Mesendoderm (in vitro differentiated cells): Measurements from ENCODE around the gene DENND1B.
A peak's percentile ranks its signal among the peaks of the same experiment; 100 is the strongest.

ENCODE experiments used
- DNase-seq: peaks from one replicate; pipeline ENCODE4 v3.0.0; 2013
- H2AK5ac ChIP-seq: 2 replicates; pipeline ENCODE4 v1.6.1; 2013; ENCODE audit warnings: low read length, inconsistent platforms
- H2BK120ac ChIP-seq: 2 replicates; pipeline ENCODE4 v1.6.1; 2013; ENCODE audit warnings: low read depth, mild to moderate bottlenecking, low read length, moderate library complexity, mixed read lengths
- H2BK15ac ChIP-seq: replicated peaks from 2 replicates; pipeline ENCODE4 v1.6.1; 2013; ENCODE audit warnings: low read depth, mild to moderate bottlenecking, moderate library complexity
- H2BK5ac ChIP-seq: 2 replicates; pipeline ENCODE4 v1.6.1; 2013; ENCODE audit warnings: low read length, inconsistent platforms
- H3K18ac ChIP-seq: 2 replicates; pipeline ENCODE4 v1.6.1; 2013; ENCODE audit warnings: mild to moderate bottlenecking, low read length, mixed read lengths
- H3K23ac ChIP-seq: one replicate; pipeline ENCODE4 v1.6.1; 2013; ENCODE audit warnings: low read length
- H3K27ac ChIP-seq: 2 replicates; pipeline ENCODE4 v1.5.1; 2013; ENCODE audit warnings: low read depth, mild to moderate bottlenecking, inconsistent platforms, low read length, moderate library complexity
- H3K27me3 ChIP-seq: 2 replicates; pipeline ENCODE4 v1.6.1; 2013; ENCODE audit warnings: low read length, control low read depth, mild to moderate bottlenecking, inconsistent platforms; ENCODE audit not compliant: insufficient read depth, poor library complexity
- H3K36me3 ChIP-seq: 2 replicates; pipeline ENCODE4 v1.6.1; 2013; ENCODE audit warnings: low read length, inconsistent platforms; ENCODE audit not compliant: control insufficient read depth, insufficient read depth
- H3K4ac ChIP-seq: one replicate; pipeline ENCODE4 v1.6.1; 2013; ENCODE audit warnings: low read depth, mild to moderate bottlenecking, low read length, moderate library complexity
- H3K4me1 ChIP-seq: 2 replicates; pipeline ENCODE4 v1.6.1; 2013; ENCODE audit warnings: low read depth, low read length, inconsistent platforms; ENCODE audit not compliant: control insufficient read depth
- H3K4me2 ChIP-seq: 2 replicates; pipeline ENCODE4 v1.6.1; 2013; ENCODE audit warnings: low read length
- H3K4me3 ChIP-seq: 2 replicates; pipeline ENCODE4 v1.5.1; 2013; ENCODE audit warnings: mild to moderate bottlenecking, low read length
- H3K56ac ChIP-seq: one replicate; pipeline ENCODE4 v1.6.1; 2013; ENCODE audit warnings: low read length
- H3K79me1 ChIP-seq: 2 replicates; pipeline ENCODE4 v1.6.1; 2013; ENCODE audit warnings: low read length, inconsistent platforms
- H3K79me2 ChIP-seq: 2 replicates; pipeline ENCODE4 v1.6.1; 2013; ENCODE audit warnings: mild to moderate bottlenecking, low read length; ENCODE audit not compliant: control insufficient read depth, insufficient read depth
- H3K9ac ChIP-seq: 2 replicates; pipeline ENCODE4 v1.6.1; 2013; ENCODE audit warnings: low read length, inconsistent platforms
- H4K5ac ChIP-seq: one replicate; pipeline ENCODE4 v1.6.1; 2013; ENCODE audit warnings: low read length
- H4K8ac ChIP-seq: one replicate; pipeline ENCODE4 v1.6.1; 2013; ENCODE audit warnings: low read depth, mild to moderate bottlenecking, control low read depth, low read length, moderate library complexity
- WGBS: extraction: QIAGEN DNeasy Blood & Tissue Kit; methylation state at CpG from one replicate; pipeline ENCODE4 v1.1.7; 2013; ENCODE audit warnings: low lambda C conversion rate, missing lambda C conversion rate; ENCODE audit not compliant: insufficient coverage; ENCODE audit errors: extremely low coverage; 5-methylcytosine and 5-hydroxymethylcytosine counted together

The DENND1B gene

GRCh38 chr1:197781968-197782721 lies 6.9 kb upstream of the DENND1B start:
- no peak overlapping the region for H2BK5ac ChIP-seq
- H3K4me3 ChIP-seq: no peak overlapping the region
- H4K8ac ChIP-seq: no peak overlapping the region
- H3K79me2 ChIP-seq: no peaks in the 10 kb centered on the region
- no peak overlapping the region for H3K4ac ChIP-seq
- H3K4me2 ChIP-seq: no peak overlapping the region
- H3K23ac ChIP-seq: no peak overlapping the region
- H3K9ac ChIP-seq: no peak overlapping the region
- no peak overlapping the region for H3K27ac ChIP-seq
- no peaks in the 10 kb centered on the region for H3K4me1 ChIP-seq
- no CpG with 5 or more reads among the region's 2 CpGs for WGBS
- H4K5ac ChIP-seq: no peak overlapping the region
- H2BK15ac ChIP-seq: no peak overlapping the region
- peak; percentile 4 for DNase-seq
- no peak overlapping the region for H3K56ac ChIP-seq
- no peaks in the 10 kb centered on the region for H3K27me3 ChIP-seq
- no peak overlapping the region for H2BK120ac ChIP-seq
- no peaks in the 10 kb centered on the region for H3K36me3 ChIP-seq
- H3K79me1 ChIP-seq: no peaks in the 10 kb centered on the region
- H3K18ac ChIP-seq: no peak overlapping the region
- H2AK5ac ChIP-seq: no peak overlapping the region

- Histone ChIP-seq H3K4ac (no peak overlapping the region), H3K27ac (no peak overlapping the region), H2BK120ac (no peak overlapping the region), H3K23ac (no peak overlapping the region), H2BK15ac (no peak overlapping the region), H3K79me2 (no peaks in the 10 kb centered on the region), H3K36me3 (no peaks in the 10 kb centered on the region), H4K8ac (no peak overlapping the region), H3K4me2 (no peak overlapping the region), H4K5ac (no peak overlapping the region), H2AK5ac (no peak overlapping the region), H2BK5ac (no peak overlapping the region), H3K4me1 (no peaks in the 10 kb centered on the region), H3K18ac (no peak overlapping the region), H3K56ac (no peak overlapping the region), H3K9ac (no peak overlapping the region), H3K79me1 (no peaks in the 10 kb centered on the region), H3K4me3 (no peak overlapping the region), H3K27me3 (no peaks in the 10 kb centered on the region)
- no peak for DNase-seq
These were observed 4.6 kb upstream of the DENND1B start for GRCh38 chr1:197779921-197780320.

GRCh38 chr1:197778366-197778945 lies 3.2 kb upstream of the DENND1B start:
- no peak overlapping the region for H3K18ac ChIP-seq
- H3K56ac ChIP-seq: no peak overlapping the region
- H3K36me3 ChIP-seq: no peaks in the 10 kb centered on the region
- no peaks in the 10 kb centered on the region for H3K27me3 ChIP-seq
- no CpG with 5 or more reads among the region's 4 CpGs for WGBS
- H3K4ac ChIP-seq: no peak overlapping the region
- H3K79me1 ChIP-seq: no peaks in the 10 kb centered on the region
- no peak overlapping the region for H2BK5ac ChIP-seq
- H3K23ac ChIP-seq: no peak overlapping the region
- H4K5ac ChIP-seq: no peak overlapping the region
- H3K79me2 ChIP-seq: no peaks in the 10 kb centered on the region
- H3K4me2 ChIP-seq: no peak overlapping the region
- H3K27ac ChIP-seq: no peak overlapping the region
- no peak overlapping the region for H2BK15ac ChIP-seq
- no peaks in the 10 kb centered on the region for H3K4me1 ChIP-seq
- no peak overlapping the region for H2BK120ac ChIP-seq
- H3K4me3 ChIP-seq: no peak overlapping the region
- H3K9ac ChIP-seq: no peak overlapping the region
- DNase-seq: no peak
- H2AK5ac ChIP-seq: no peak overlapping the region
- no peak overlapping the region for H4K8ac ChIP-seq

DNA sequence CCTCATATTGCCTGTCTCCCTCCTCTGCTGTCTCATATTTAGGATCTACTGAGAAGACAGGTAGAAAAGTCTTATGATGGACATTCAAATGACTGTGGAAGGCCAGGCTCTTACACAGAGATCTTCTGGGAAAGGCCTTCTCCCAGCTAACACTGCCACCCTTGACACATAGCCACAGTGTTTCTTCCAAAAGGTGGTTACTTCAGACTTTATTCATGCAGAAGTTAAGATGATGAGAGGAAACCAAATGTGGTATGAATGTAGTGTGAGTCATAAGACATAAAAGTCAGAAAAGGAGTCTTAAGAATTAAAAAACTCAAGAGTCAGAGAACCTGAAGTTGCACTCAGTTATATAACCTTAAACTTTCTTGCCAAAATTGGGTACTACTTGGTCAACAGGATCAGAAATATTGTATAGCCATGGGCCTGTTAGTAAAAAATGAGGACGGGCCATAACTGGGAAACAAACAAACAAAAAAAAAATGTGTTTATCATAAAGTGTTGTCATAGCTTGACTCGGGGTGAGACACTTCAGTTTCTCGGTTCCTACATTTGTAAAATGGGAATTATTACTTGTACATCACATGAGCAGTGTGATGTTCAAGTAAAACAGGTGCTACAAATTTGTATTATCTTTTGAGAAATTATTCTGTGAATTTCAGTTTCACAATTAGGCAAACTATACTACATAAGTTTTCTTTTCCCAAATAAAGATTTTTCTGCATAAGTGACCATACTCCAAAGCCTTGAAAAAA lies 1.2 kb upstream of the DENND1B start:
- Histone ChIP-seq H2BK15ac (no peak overlapping the region), H2AK5ac (no peak overlapping the region), H3K18ac (no peak overlapping the region), H3K23ac (no peak overlapping the region), H3K27ac (no peak overlapping the region), H3K4me3 (no peak overlapping the region), H3K56ac (no peak overlapping the region), H3K4ac (no peak overlapping the region), H3K9ac (no peak overlapping the region), H2BK120ac (no peak overlapping the region), H3K4me2 (no peak overlapping the region), H2BK5ac (no peak overlapping the region), H3K36me3 (no peaks in the 10 kb centered on the region), H3K27me3 (no peaks in the 10 kb centered on the region), H4K5ac (no peak overlapping the region), H4K8ac (no peak overlapping the region), H3K4me1 (no peaks in the 10 kb centered on the region), H3K79me2 (no peaks in the 10 kb centered on the region), H3K79me1 (no peaks in the 10 kb centered on the region)
- no CpG with 5 or more reads among the region's 3 CpGs for WGBS
- no peak for DNase-seq

DNA sequence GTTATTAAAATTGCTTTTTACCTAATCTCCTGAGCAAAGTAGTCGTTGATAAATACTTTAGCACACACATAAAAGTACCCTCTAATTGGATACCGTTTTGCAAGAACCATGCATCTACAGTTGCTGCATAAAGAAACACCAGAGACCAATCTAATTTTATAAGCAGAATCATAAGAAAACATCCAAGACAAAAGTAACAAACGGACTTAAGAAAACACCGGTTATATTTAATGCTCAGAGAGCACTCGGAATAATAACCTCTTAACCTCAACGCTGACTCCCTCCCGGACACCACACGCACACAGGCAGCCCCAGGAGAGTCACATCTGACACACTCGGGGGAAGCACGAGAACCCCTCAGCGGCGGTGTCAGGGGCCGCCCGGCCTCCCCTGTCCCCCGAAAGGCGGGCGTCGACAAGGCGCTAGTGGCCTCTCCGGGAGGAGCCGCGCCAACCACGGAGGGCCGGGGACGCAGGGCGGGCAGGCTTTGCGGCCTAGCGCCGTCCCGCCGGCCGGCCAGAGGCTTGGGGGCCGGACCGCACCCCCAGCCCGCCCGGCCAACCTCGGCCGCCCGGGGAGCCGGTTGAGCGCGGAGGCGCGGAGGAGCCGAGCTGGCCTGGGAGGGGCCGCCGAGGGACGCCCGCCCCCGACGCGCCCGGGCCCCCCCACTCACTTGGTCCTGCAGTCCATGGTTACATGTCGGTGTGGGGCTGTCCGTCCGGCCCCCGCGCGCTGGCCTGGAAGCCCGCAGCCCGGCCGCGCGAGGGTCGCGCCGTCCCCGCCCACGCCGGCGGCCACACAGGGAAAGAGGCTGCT lies 606 bp downstream of the DENND1B start:
- Histone ChIP-seq H3K4ac (no peak overlapping the region), H2BK15ac (no peak overlapping the region), H2BK5ac (no peak overlapping the region), H2BK120ac (no peak overlapping the region), H4K5ac (no peak overlapping the region), H3K27ac (no peak overlapping the region), H3K56ac (peak overlapping the region; percentile 86), H3K23ac (peak overlapping the region; percentile 74), H2AK5ac (no peak overlapping the region), H3K36me3 (no peaks in the 10 kb centered on the region), H3K4me1 (no peaks in the 10 kb centered on the region), H3K79me1 (no peaks in the 10 kb centered on the region), H3K18ac (peak overlapping the region; percentile 91), H3K9ac (peak overlapping the region; percentile 77), H3K27me3 (no peaks in the 10 kb centered on the region), H3K4me2 (peak overlapping the region; percentile 63), H3K4me3 (peak overlapping the region; percentile 42), H4K8ac (no peak overlapping the region), H3K79me2 (no peaks in the 10 kb centered on the region)
- peak; percentile 31 for DNase-seq
- no CpG with 5 or more reads among the region's 71 CpGs for WGBS
